Nephron (organoid): Measurements from ENCODE around the gene ANKRD63.

Experiments
- H3K27ac Mint-ChIP-seq, 3 experiments: 2 replicates each; pipeline ENCODE4 v1.8.0; 2020; ENCODE audit warnings: mixed read lengths in 3 of 3, mild to moderate bottlenecking in 2 of 3, moderate library complexity in 1 of 3
- H3K27me3 Mint-ChIP-seq: 2 replicates; pipeline ENCODE4 v1.8.0; 2021; ENCODE audit warnings: low read depth, mild to moderate bottlenecking, moderate library complexity, mixed read lengths
- H3K36me3 Mint-ChIP-seq: 2 replicates; pipeline ENCODE4 v1.8.0; 2020; ENCODE audit warnings: low read depth, mixed read lengths
- H3K4me1 Mint-ChIP-seq: 2 replicates; pipeline ENCODE4 v1.8.0; 2020; ENCODE audit warnings: mixed read lengths
- H3K4me3 Mint-ChIP-seq, 3 experiments: 2 replicates each; pipeline ENCODE4 v1.8.0; 2020; ENCODE audit warnings: mild to moderate bottlenecking in 3 of 3, mixed read lengths in 3 of 3, moderate library complexity in 2 of 3
- H3K9me3 Mint-ChIP-seq: 2 replicates; pipeline ENCODE4 v1.8.0; 2020; ENCODE audit warnings: mixed read lengths
- CTCF ChIP-seq, 3 experiments: fragments of 200-600 bp; sonication (generic); IDR thresholded peaks; one replicate each; pipeline ENCODE4 v1.5.0; 2021; ENCODE audit warnings: antibody characterized with exemption in 3 of 3; ENCODE audit not compliant: unreplicated experiment in 3 of 3

Gene ANKRD63

GRCh38 chr15:40320409-40320808 lies 37.5 kb upstream of the ANKRD63 start:
- H3K27me3 Mint-ChIP-seq, result peaks cover 45% of the 10 kb centered on the region
- peaks cover 26% of the 10 kb centered on the region for H3K4me1 Mint-ChIP-seq
- TF ChIP-seq CTCF (IDR thresholded peaks at IDR 0.05; ENCODE audit: unreplicated experiment in 3 of 3), result no peak
- H3K36me3 Mint-ChIP-seq, result peaks cover 4% of the 10 kb centered on the region
- H3K27ac Mint-ChIP-seq, result no peak overlapping the region
- no peaks in the 10 kb centered on the region for H3K9me3 Mint-ChIP-seq
- no peak overlapping the region for H3K4me3 Mint-ChIP-seq

DNA sequence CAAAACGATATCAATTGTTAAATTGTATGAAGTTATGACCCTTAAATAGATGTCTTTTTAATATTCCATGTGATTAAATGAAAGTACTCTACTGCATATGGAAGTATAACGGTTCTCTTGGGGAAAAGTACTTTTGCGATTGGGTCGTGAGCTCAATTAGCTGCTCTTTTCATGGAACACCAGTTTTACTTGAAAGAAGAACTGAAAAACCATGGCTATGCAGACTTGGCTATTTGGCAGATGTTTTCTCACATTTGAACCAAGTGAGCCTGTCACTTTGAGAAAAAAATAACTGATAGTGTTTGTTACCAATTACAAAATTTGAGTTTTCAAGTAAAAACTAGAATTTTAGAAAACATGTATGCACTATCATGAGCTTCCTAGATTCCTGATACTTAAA lies 34.7 kb upstream of the ANKRD63 start:
- H3K9me3 Mint-ChIP-seq, result no peaks in the 10 kb centered on the region
- TF ChIP-seq CTCF (IDR thresholded peaks at IDR 0.05; ENCODE audit: unreplicated experiment in 3 of 3), result no peak
- no peaks in the 10 kb centered on the region for H3K36me3 Mint-ChIP-seq
- peaks cover 13% of the 10 kb centered on the region for H3K4me1 Mint-ChIP-seq
- peaks cover 61% of the 10 kb centered on the region for H3K27me3 Mint-ChIP-seq
- no peak overlapping the region for H3K4me3 Mint-ChIP-seq
- H3K27ac Mint-ChIP-seq, result no peak overlapping the region

GRCh38 chr15:40316931-40317330 lies 34.1 kb upstream of the ANKRD63 start:
- peaks cover 7% of the 10 kb centered on the region for H3K4me1 Mint-ChIP-seq
- H3K27ac Mint-ChIP-seq, result no peak overlapping the region
- H3K9me3 Mint-ChIP-seq, result no peaks in the 10 kb centered on the region
- H3K4me3 Mint-ChIP-seq, result no peak overlapping the region
- TF ChIP-seq CTCF (IDR thresholded peaks at IDR 0.05; ENCODE audit: unreplicated experiment in 3 of 3), result no peak
- H3K36me3 Mint-ChIP-seq, result no peaks in the 10 kb centered on the region
- peaks cover 63% of the 10 kb centered on the region for H3K27me3 Mint-ChIP-seq

DNA sequence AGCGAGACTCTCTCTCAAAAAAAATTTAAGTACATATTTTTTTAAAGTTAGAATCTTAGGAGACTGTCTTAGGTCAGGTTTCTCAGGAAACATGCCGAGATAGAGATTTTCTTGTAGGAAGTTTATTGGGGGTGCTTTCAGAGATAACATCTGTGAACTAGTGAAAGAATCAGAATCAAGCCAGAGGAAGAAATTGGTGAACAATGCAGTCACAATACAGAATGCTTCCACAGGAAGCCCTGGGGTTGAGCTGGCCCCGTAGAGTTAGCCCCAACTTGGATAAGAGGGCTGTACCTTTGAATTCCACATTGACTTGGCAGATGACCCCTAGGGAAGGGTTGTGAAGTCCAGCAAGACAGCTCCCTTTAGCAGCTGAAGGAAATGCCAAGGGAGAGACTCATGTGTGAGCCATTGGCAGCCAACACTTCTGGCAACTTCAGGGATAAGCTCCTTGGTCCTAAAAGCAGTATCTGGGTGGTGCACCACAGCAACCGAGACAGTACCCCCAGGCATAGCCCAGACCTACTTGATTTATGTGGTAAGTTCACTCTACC lies 31.9 kb upstream of the ANKRD63 start:
- Mint-ChIP-seq H3K9me3 (no peaks in the 10 kb centered on the region), H3K36me3 (no peaks in the 10 kb centered on the region), H3K27me3 (peaks cover 74% of the 10 kb centered on the region), H3K4me1 (peaks cover 3% of the 10 kb centered on the region), H3K4me3 (no peak overlapping the region), H3K27ac (no peak overlapping the region)
- TF ChIP-seq CTCF (IDR thresholded peaks at IDR 0.05; ENCODE audit: unreplicated experiment in 3 of 3), result no peak

GRCh38 chr15:40313531-40314398 lies 30.9 kb upstream of the ANKRD63 start:
- H3K36me3 Mint-ChIP-seq, result no peaks in the 10 kb centered on the region
- H3K27ac Mint-ChIP-seq, result no peak overlapping the region
- no peak for TF ChIP-seq CTCF (IDR thresholded peaks at IDR 0.05; ENCODE audit: unreplicated experiment in 3 of 3)
- H3K27me3 Mint-ChIP-seq, result peaks cover 73% of the 10 kb centered on the region
- H3K4me3 Mint-ChIP-seq, result no peak overlapping the region
- H3K9me3 Mint-ChIP-seq, result no peaks in the 10 kb centered on the region
- H3K4me1 Mint-ChIP-seq, result peaks cover 13% of the 10 kb centered on the region
